HG03196 (cell line): ENCODE measurements around the gene MICAL2.

Experiments
- ATAC-seq: cut with Tn5 transposase; IDR thresholded peaks from one replicate; pipeline ENCODE4 v1.9.1; 2021; ENCODE audit not compliant: unreplicated experiment

The MICAL2 gene

GRCh38 chr11:12110201-12110713 lies at the start of gene MICAL2:
Gene MICAL2 (plus strand): TSS chr11:12110590. CDS start chr11:12162156, 51,566 bp downstream.
- ATAC-seq, result peak; percentile 93

- no peak for ATAC-seq
These were observed 48.4 kb upstream of the MICAL2 start for GRCh38 chr11:12061851-12062560.

- no peak for ATAC-seq
These were observed 47.1 kb upstream of the MICAL2 start for GRCh38 chr11:12063251-12063650.

- ATAC-seq, result no peak
These were observed 46.0 kb upstream of the MICAL2 start for GRCh38 chr11:12064136-12064953.

- ATAC-seq, result no peak
These were observed 45.5 kb upstream of the MICAL2 start for GRCh38 chr11:12064954-12065280.

GRCh38 chr11:12066056-12066798 lies 44.2 kb upstream of the MICAL2 start:
- ATAC-seq, result no peak

GRCh38 chr11:12066799-12067508 lies 43.4 kb upstream of the MICAL2 start:
- ATAC-seq, result no peak

- ATAC-seq, result no peak
These were observed 42.5 kb upstream of the MICAL2 start for GRCh38 chr11:12067796-12068357.

- no peak for ATAC-seq
These were observed 41.2 kb upstream of the MICAL2 start for GRCh38 chr11:12069066-12069676.

- no peak for ATAC-seq
These were observed 39.7 kb upstream of the MICAL2 start for GRCh38 chr11:12070446-12071267.

GRCh38 chr11:12071574-12071973 lies 38.8 kb upstream of the MICAL2 start:
- no peak for ATAC-seq

- no peak for ATAC-seq
These were observed 37.0 kb upstream of the MICAL2 start for GRCh38 chr11:12073436-12073835.

- no peak for ATAC-seq
These were observed 36.5 kb upstream of the MICAL2 start for GRCh38 chr11:12073886-12074285.

GRCh38 chr11:12074529-12075195 lies 35.7 kb upstream of the MICAL2 start:
- no peak for ATAC-seq

- ATAC-seq, result no peak
These were observed 35.1 kb upstream of the MICAL2 start for GRCh38 chr11:12075291-12075690.

- ATAC-seq, result no peak
These were observed 34.3 kb upstream of the MICAL2 start for GRCh38 chr11:12075822-12076821.

GRCh38 chr11:12076840-12077534 lies 33.4 kb upstream of the MICAL2 start:
- no peak for ATAC-seq
